Suprapubic skin (tissue), 4 donors: ENCODE data around the gene GAN.

Experiments used
- CTCF ChIP-seq, 2 donors: fragments of 200-600 bp in 1 of 2; fragments of 450-650 bp in 1 of 2; sonication (generic) in 1 of 2; IDR thresholded peaks; one replicate each; pipeline ENCODE4 v1.5.1; 2016 to 2019; ENCODE audit warnings: antibody characterized with exemption in 2 of 2, mild to moderate bottlenecking in 1 of 2, moderate library complexity in 1 of 2
- EP300 ChIP-seq: sonication (generic); formaldehyde crosslinking; IDR thresholded peaks from one replicate; pipeline ENCODE4 v1.6.1; 2017; ENCODE audit warnings: antibody characterized with exemption
- POLR2A ChIP-seq, 2 donors: fragments of 450-650 bp; IDR thresholded peaks; one replicate each; pipeline ENCODE4 v1.6.1; 2017; ENCODE audit warnings: antibody characterized with exemption in 2 of 2, mild to moderate bottlenecking in 2 of 2, moderate library complexity in 2 of 2
- POLR2AphosphoS5 ChIP-seq, 3 donors: sonication (generic); formaldehyde crosslinking; IDR thresholded peaks; one replicate each; pipeline ENCODE4 v1.6.1; 2017; ENCODE audit warnings: antibody characterized with exemption in 3 of 3

GRCh38 chr16:81286190-81286589 is 28.6 kb upstream of the GAN start:
- TF ChIP-seq CTCF (IDR thresholded peaks at IDR 0.05) (no peak), POLR2A (IDR thresholded peaks at IDR 0.05) (no peak), EP300 (no peak), POLR2AphosphoS5 (IDR thresholded peaks at IDR 0.05) (no peak)
